ENCODE measurements around the gene DENND4C.

- TF ChIP-seq, protein P1, sequence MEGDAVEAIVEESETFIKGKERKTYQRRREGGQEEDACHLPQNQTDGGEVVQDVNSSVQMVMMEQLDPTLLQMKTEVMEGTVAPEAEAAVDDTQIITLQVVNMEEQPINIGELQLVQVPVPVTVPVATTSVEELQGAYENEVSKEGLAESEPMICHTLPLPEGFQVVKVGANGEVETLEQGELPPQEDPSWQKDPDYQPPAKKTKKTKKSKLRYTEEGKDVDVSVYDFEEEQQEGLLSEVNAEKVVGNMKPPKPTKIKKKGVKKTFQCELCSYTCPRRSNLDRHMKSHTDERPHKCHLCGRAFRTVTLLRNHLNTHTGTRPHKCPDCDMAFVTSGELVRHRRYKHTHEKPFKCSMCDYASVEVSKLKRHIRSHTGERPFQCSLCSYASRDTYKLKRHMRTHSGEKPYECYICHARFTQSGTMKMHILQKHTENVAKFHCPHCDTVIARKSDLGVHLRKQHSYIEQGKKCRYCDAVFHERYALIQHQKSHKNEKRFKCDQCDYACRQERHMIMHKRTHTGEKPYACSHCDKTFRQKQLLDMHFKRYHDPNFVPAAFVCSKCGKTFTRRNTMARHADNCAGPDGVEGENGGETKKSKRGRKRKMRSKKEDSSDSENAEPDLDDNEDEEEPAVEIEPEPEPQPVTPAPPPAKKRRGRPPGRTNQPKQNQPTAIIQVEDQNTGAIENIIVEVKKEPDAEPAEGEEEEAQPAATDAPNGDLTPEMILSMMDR (IDR thresholded peaks at IDR 0.05): no peak
- TF ChIP-seq SP1 (CRISPR knock-in tag; conservative IDR thresholded peaks at IDR 0.05): no peak
- no peak for TF ChIP-seq TEAD1 (CRISPR knock-in tag; IDR thresholded peaks at IDR 0.05)
- TF ChIP-seq, protein P2, sequence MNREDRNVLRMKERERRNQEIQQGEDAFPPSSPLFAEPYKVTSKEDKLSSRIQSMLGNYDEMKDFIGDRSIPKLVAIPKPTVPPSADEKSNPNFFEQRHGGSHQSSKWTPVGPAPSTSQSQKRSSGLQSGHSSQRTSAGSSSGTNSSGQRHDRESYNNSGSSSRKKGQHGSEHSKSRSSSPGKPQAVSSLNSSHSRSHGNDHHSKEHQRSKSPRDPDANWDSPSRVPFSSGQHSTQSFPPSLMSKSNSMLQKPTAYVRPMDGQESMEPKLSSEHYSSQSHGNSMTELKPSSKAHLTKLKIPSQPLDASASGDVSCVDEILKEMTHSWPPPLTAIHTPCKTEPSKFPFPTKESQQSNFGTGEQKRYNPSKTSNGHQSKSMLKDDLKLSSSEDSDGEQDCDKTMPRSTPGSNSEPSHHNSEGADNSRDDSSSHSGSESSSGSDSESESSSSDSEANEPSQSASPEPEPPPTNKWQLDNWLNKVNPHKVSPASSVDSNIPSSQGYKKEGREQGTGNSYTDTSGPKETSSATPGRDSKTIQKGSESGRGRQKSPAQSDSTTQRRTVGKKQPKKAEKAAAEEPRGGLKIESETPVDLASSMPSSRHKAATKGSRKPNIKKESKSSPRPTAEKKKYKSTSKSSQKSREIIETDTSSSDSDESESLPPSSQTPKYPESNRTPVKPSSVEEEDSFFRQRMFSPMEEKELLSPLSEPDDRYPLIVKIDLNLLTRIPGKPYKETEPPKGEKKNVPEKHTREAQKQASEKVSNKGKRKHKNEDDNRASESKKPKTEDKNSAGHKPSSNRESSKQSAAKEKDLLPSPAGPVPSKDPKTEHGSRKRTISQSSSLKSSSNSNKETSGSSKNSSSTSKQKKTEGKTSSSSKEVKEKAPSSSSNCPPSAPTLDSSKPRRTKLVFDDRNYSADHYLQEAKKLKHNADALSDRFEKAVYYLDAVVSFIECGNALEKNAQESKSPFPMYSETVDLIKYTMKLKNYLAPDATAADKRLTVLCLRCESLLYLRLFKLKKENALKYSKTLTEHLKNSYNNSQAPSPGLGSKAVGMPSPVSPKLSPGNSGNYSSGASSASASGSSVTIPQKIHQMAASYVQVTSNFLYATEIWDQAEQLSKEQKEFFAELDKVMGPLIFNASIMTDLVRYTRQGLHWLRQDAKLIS (CRISPR knock-in tag; IDR thresholded peaks at IDR 0.05; ENCODE audit: borderline replicate concordance): no peak
- no peak for TF ChIP-seq EMX1 (CRISPR knock-in tag; IDR thresholded peaks at IDR 0.05)
- TF ChIP-seq E2F4 (CRISPR knock-in tag; IDR thresholded peaks at IDR 0.05; ENCODE audit: borderline replicate concordance, low read depth): no peak
- no peak for TF ChIP-seq NR2C2 (CRISPR knock-in tag; IDR thresholded peaks at IDR 0.05)
Measured at GRCh38 chr9:19193029-19193324, 37.5 kb upstream of the DENND4C start.

Measured in WTC11 (cell line).